ENCODE results near the gene CMSS1.

The CMSS1 gene

GRCh38 chr3:99910752-99911290, 93.2 kb downstream of the CMSS1 start:
- DNase-seq: no peak

GRCh38 chr3:99911433-99911832, 93.8 kb downstream of the CMSS1 start:
- DNase-seq: no peak

GRCh38 chr3:99915906-99916432, 98.3 kb downstream of the CMSS1 start:
- no peak for DNase-seq

GRCh38 chr3:99918715-99919114, 101.1 kb downstream of the CMSS1 start:
- DNase-seq: no peak

GRCh38 chr3:99919694-99920093, 102.0 kb downstream of the CMSS1 start:
- DNase-seq: no peak

- DNase-seq: no peak
Observed at GRCh38 chr3:99920481-99921376, 103.1 kb downstream of the CMSS1 start.

GRCh38 chr3:99921377-99921695, 103.7 kb downstream of the CMSS1 start:
- no peak for DNase-seq

GRCh38 chr3:99921986-99922385, 104.3 kb downstream of the CMSS1 start:
- DNase-seq: no peak

GRCh38 chr3:99923873-99924272, 106.2 kb downstream of the CMSS1 start:
- DNase-seq: no peak

GRCh38 chr3:99925584-99926230, 108.0 kb downstream of the CMSS1 start:
- DNase-seq: no peak

- no peak for DNase-seq
Observed at GRCh38 chr3:99927671-99928457, 110.2 kb downstream of the CMSS1 start.

GRCh38 chr3:99928771-99929744, 111.4 kb downstream of the CMSS1 start:
- DNase-seq: no peak

- DNase-seq: no peak
Observed at GRCh38 chr3:99929745-99930139, 112.1 kb downstream of the CMSS1 start.

GRCh38 chr3:99931059-99931458, 113.4 kb downstream of the CMSS1 start:
- no peak for DNase-seq

- DNase-seq: no peak
Observed at GRCh38 chr3:99933971-99934750, 116.5 kb downstream of the CMSS1 start.

- no peak for DNase-seq
Observed at GRCh38 chr3:99934975-99935797, 117.5 kb downstream of the CMSS1 start.

- DNase-seq: no peak
Observed at GRCh38 chr3:99938270-99938911, 120.7 kb downstream of the CMSS1 start.

GRCh38 chr3:99939876-99940275, 122.2 kb downstream of the CMSS1 start:
- DNase-seq: no peak

GRCh38 chr3:99940350-99940749, 122.7 kb downstream of the CMSS1 start:
- DNase-seq: no peak

- DNase-seq: no peak
Observed at GRCh38 chr3:99941211-99941610, 123.5 kb downstream of the CMSS1 start.
